ENCODE measurements around the gene LAIR2. TPM values are rescaled to one million over a fixed set of nuclear protein-coding genes. Genes with fewer than 3 reads are reported as not detected.
A peak's percentile ranks its signal among the peaks of the same experiment; 100 is the strongest.

Gene LAIR2
- total and polyA plus RNA-seq, 10 of the 15 experiments (the other 5 are each of a cell fraction or from before 2014, with no cell fraction given), result not detected

- Histone ChIP-seq H3K9ac (ENCODE audit: control insufficient read depth, insufficient read depth, low read length) (no peak within 1 kb of the TSS), H4K20me1 (ENCODE audit: control insufficient read depth, insufficient read depth) (no peaks in the 10 kb centered on the region), H3K27me3 (replicated peaks in 1 of 2; ENCODE audit: control insufficient read depth in 2 of 2, insufficient read depth in 2 of 2, low read length in 1 of 2) (peaks cover 0 to 3% of the 10 kb centered on the region in 2 experiments; a peak in 2 of 4 replicates), H3K36me3 (ENCODE audit: control insufficient read depth in 2 of 2, insufficient read depth in 2 of 2, low read length in 1 of 2) (no peaks in the 10 kb centered on the region), H2AFZ (ENCODE audit: control insufficient read depth, low read depth, low read length) (no peak within 1 kb of the TSS), H3K4me3 (no peak within 1 kb of the TSS), H3K9me3 (replicated peaks; ENCODE audit: control insufficient read depth, insufficient read depth, low read length) (no peaks in the 10 kb centered on the region), H3K4me2 (ENCODE audit: control insufficient read depth, insufficient read depth) (no peak within 1 kb of the TSS), H3K27ac (ENCODE audit: control insufficient read depth, insufficient read depth) (no peak within 1 kb of the TSS), H3K4me1 (ENCODE audit: control insufficient read depth, insufficient read depth, low read length) (peaks cover 3% of the 10 kb centered on the region), H3K79me2 (ENCODE audit: control insufficient read depth, insufficient read depth, low read length) (no peaks in the 10 kb centered on the region)
- DNase-seq (ENCODE audit: low read depth, low spot score) (no peak), ATAC-seq (peak; percentile 51), FAIRE-seq (no peak)
- BruUV-seq (replicated peaks), result no TSS peak
- ChIA-PET POLR2A (interaction anchor here (0.5 to 0.7 kb wide), 2 partner anchors 24 to 936 kb away, joined by 3 read pairs; partner anchors contain the start of gene LENG8), SMC1A (ENCODE audit: uncharacterized antibody, unreplicated experiment) (interaction anchor here (0.6 to 0.7 kb wide), 2 partner anchors 30 to 1875 kb away, joined by 3 read pairs; no protein-coding TSS in a partner anchor), RAD21 (ENCODE audit: unreplicated experiment) (interaction anchor here (0.8 to 1.5 kb wide), 5 partner anchors 9 to 200 kb away, joined by 3 to 4 read pairs (median 4); partner anchors contain the start of gene LENG9), CTCF (interaction anchor here (0.5 to 2.5 kb wide), 6 partner anchors 12 to 203 kb away, joined by 3 to 21 read pairs (median 3); no protein-coding TSS in a partner anchor)
- 17% methylated on average over 14 of the region's 14 CpGs for WGBS (ENCODE audit: insufficient coverage, insufficient replicate concordance, low lambda C conversion rate, missing lambda C conversion rate)
- in situ Hi-C loops (cut with MboI) (loop anchor here (10.0 kb wide), 1 partner anchor 452 kb away; no protein-coding TSS in a partner anchor), intact Hi-C loops (cut with micrococcal nuclease; ENCODE audit: unreplicated experiment) (loop anchor here (10.0 kb wide), 1 partner anchor 442 kb away; no protein-coding TSS in a partner anchor)
- TF ChIP-seq MEF2A (IDR thresholded peaks at IDR 0.05; ENCODE audit: insufficient read depth, low read depth, low read length) (no peak), E2F8 (IDR thresholded peaks at IDR 0.05; ENCODE audit: low read depth, partially characterized antibody) (no peak), BMI1 (IDR thresholded peaks at IDR 0.05; ENCODE audit: borderline replicate concordance) (no peak), GATAD2B (conservative IDR thresholded peaks at IDR 0.05; ENCODE audit: low read depth) (no peak), SIX5 (IDR thresholded peaks at IDR 0.05; ENCODE audit: low read depth, low read length, severe bottlenecking) (no peak), YBX1 (IDR thresholded peaks at IDR 0.05) (no peak), POU2F2 (IDR thresholded peaks at IDR 0.05; ENCODE audit: borderline replicate concordance, low read depth, low read length) (no peak), BHLHE40 (IDR thresholded peaks at IDR 0.05; ENCODE audit: borderline replicate concordance in 1 of 2, low read depth in 2 of 2, low read length in 1 of 2) (no peak), RELA (IDR thresholded peaks at IDR 0.05; ENCODE audit: borderline replicate concordance, partially characterized antibody) (no peak), JUND (IDR thresholded peaks at IDR 0.05; ENCODE audit: low read depth, low read length) (no peak), ASH2L (IDR thresholded peaks at IDR 0.05; ENCODE audit: borderline replicate concordance, low read depth) (no peak), ZNF592 (IDR thresholded peaks at IDR 0.05) (no peak), FOXK2 (IDR thresholded peaks at IDR 0.05) (no peak), STAT1 (conservative IDR thresholded peaks at IDR 0.05) (no peak), ATF7 (IDR thresholded peaks at IDR 0.05; ENCODE audit: low read depth) (0 out of 2 replicates have a peak, but pooled peaks have one; percentile 17), POLR2AphosphoS5 (IDR thresholded peaks at IDR 0.05; ENCODE audit: low read length) (no peak)
Measured at GRCh38 chr19:54473071-54473891, 29.4 kb upstream of the LAIR2 start, which contains the start of gene CDC42EP5. Gene CDC42EP5, minus strand, starts transcription at chr19:54473296. Its CDS starts 7,749 bp downstream, at chr19:54465547.
